GM19463 (cell line): ENCODE data around the gene CEACAM19.
"Not testable (repeated sequence)": the region's sequence is repeated elsewhere in the genome, so short reads cannot be mapped to it uniquely, and the experiment has no call there.

ENCODE experiments used
- ATAC-seq: cut with Tn5 transposase; IDR thresholded peaks from one replicate; pipeline ENCODE4 v1.9.1; 2021; ENCODE audit warnings: mild to moderate bottlenecking, moderate library complexity; ENCODE audit not compliant: unreplicated experiment

Gene CEACAM19

GRCh38 chr19:44670027-44670426, 1.3 kb upstream of the CEACAM19 start:
- ATAC-seq: not testable (repeated sequence)

- ATAC-seq: no peak
Measured at GRCh38 chr19:44672226-44672625, 944 bp downstream of the CEACAM19 start.

DNA sequence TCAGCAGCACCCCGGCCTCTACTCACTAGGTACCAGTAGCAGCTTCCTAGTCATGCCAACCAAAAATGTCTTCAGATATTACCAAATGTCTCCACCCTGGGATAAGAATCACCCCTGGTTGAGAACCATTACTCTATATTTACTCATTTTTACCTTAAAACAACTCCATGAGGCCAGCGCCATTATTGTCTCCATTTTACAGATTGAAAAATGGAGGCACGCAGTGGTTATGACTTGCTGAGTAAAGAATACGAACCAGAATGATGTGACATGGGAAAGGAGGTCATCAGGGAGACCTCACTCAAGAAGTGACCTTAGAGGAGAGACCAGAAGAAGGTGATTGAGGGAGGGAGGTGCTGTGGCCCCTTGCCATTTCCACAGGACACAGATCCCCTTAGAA, 2.2 kb downstream of the CEACAM19 start:
- ATAC-seq: no peak

GRCh38 chr19:44675521-44675920, 4.2 kb downstream of the CEACAM19 start:
- no peak for ATAC-seq

DNA sequence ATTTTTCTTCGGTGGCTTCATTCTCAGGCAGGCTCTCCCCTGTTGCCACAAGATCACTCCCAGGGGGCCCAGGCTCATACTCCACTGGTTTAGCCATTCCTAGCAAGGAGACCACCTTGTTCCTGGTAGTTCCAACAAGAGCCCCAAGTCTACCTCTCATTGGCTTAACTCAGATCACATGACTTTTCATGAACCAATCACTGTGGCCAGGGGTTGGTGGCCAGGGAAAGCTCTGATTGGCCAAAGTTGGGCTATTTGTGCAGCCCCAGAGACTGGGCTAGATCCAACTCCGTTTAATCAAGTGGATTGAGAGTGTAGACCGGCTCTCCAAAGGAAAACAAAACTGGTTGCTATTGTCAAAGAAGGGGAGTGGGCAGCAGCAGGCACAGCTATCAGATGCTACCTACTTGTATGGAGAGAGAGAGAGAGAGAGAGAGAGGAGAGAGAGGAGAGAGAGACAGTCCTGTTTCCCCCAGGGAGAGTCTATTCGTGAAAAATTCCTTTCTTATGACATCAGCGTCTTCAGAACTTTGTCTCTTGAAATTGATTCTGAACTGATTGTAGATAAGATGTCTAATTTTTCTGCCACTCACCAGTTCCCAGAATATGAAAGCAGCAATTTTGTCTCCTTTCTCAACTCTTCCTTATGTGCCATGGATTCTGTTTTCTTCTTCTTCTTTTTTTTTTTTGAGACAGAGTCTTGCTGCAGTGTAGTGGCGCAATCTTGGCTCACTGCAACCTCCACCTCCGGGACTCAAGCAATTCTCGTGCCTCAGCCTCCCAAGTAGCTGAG, 5.9 kb downstream of the CEACAM19 start:
- no peak for ATAC-seq

DNA sequence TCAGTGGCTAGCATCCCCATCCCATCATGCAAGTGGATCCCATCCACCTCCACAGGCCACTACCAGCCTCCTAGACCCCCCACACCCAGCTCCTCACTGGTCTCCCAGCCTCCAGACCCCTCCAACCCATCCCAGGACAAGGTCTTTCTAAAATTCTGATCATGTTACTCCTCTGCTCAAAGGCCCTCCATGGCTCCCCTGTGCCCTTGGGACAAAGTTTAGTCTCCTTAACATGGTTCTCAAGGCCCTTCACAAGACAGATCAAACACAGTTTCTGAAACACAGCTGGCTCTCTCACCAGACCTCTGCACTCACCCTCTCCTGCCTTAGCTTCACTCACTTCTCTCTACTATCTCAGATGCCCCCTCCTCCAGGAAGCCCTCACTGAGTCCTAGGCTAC, 9.3 kb downstream of the CEACAM19 start:
- ATAC-seq: no peak

DNA sequence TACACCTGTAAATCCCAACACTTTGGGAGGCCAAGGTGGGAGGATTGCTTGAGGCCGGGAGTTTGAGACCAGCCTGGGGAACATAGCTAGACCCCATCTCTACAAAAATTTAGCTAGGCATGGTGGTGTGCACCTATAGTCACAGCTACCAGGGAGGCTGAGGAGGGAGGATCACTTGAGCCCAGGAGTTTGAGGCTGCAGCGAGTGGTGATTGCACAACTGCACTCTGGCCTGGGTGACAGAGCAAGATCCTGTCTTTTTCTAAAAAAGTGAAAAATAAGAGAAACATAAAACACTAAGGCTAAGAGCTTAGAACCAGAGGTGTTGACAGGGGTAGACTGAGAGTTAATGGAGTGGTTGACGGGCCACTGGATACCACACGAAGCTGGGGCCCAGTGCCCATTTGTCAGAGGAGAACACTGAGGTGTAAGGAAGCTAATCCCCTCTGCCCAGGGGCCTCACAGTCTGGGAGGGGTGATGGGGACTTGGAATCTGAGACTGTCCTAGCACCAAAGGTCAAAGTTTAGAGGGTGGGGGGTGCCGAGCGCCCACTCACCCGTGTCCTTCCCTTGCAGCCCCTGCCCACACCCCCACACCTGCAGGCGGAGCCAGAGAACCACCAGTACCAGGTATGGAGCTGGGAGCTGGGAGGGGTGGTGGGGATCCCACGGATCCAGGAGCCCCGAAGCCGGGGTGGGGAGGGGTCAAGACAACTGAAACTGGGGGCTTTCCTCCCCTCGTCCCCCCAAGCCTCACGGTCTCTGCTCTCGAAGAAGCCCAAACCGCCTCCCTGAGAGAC, 10.9 kb downstream of the CEACAM19 start:
- no peak for ATAC-seq

DNA sequence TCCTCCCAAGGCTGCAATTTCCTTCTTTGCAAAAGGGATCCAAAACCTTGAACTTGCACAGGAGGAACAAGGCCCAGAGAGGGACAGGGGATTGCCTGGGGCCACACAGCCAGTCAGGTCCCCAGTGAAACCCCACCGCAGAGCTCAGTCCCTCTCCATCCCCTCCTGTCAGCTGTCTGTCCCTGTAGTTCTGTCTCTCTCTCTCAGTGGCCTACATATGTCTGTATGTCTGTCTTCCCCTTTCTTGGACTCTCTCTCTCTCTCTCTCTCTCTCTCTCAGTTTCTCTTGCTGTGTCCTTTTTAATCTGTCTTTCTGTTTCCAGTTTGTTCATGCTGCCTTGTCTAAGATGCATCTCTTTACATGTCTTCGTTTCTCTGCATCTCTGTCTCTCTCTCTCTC, 11.5 kb downstream of the CEACAM19 start:
- no peak for ATAC-seq

DNA sequence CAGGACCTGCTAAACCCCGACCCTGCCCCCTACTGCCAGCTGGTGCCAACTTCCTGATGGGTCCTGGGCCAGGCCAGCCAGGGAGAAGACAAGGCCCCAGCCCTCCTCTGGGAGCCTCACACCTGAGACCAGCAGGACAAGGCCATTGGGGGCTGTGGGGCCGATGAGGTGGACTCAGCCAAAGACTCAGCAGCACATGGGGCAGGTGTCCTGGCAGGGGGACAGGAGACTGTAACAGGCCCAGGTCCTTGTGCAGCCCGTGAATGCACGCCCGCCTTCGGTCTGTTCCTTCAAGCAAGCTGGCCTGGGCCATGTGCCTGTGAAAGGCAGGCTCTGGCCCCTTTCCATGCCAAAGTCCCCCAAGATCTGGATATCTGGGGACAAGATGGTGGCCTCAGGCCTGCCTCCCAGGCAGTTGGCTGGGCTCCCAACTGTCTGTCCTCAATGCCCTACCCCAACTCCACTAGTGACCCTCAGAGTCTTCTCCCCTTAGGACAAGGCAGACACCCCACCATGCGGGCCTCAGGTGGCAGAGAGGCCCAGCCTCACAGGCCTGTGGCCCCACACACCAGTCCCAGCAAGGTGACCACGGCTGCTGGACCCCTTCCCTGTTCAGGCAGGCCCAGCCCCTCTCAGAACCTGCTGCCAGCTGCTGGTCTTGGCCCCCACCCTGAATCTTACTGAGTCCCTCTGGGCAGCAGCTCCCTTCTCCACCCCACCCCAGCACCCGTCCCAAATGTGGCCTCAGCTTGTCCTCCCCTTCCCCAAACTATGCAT, 12.3 kb downstream of the CEACAM19 start:
- no peak for ATAC-seq

DNA sequence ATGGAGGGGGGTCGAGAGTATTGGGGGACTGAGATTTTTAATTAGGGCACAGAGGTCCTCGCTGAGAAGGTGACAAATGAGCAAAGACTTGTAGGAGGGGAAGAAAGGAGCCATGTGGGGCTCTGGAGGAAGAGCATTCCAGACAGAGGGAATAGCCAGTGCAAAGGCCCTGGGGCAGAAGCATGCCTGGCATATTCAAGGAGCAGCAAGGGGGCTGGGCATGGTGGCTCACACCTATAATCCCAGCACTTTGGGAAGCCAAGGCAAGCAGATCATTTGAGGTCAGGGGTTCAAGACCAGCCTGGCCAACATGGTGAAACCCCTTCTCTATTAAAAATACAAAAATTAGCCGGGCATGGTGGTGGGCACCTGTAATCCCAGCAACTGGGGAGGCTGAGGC, 13.1 kb downstream of the CEACAM19 start:
- not testable (repeated sequence) for ATAC-seq

- ATAC-seq: no peak
Measured at GRCh38 chr19:44684892-44685863, 13.9 kb downstream of the CEACAM19 start.

DNA sequence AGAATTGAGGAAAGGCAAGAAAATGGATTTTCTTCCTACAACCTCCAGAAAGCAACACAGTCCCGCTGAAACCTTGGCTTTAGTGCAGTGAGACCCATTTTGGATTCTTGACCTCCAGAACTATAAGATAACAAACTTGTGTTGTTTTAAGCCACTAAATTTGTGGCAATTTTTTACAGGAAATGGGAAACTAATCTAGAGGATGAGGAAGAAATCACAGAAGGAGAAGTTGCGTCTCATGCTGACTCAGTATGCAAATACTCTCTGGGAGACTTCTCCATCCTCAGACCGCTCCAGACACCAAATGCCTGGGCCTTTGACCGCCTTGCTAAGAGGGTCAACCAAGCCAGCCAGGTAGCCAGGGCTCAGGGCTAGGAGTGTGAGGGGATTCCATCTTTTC, 14.6 kb downstream of the CEACAM19 start:
- ATAC-seq: no peak

DNA sequence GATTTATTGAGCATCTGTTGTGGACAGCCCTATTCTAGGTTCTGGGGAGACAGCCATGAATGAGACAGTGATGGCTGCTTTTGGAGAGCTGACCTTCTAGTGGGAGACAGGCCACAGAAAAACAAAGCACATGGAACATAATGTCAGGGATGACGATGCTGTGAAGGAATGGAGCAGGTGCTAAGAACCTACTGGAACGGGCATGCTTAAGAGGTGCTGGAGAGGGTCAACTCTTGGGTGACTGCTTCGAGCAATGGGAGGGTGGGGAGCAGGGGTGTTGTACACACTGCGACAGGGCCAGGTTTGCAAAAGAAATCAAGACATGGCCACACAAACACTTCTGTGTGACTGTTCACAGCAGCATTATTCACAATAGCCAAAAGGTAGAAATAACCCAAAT, 15.6 kb downstream of the CEACAM19 start:
- ATAC-seq: no peak

DNA sequence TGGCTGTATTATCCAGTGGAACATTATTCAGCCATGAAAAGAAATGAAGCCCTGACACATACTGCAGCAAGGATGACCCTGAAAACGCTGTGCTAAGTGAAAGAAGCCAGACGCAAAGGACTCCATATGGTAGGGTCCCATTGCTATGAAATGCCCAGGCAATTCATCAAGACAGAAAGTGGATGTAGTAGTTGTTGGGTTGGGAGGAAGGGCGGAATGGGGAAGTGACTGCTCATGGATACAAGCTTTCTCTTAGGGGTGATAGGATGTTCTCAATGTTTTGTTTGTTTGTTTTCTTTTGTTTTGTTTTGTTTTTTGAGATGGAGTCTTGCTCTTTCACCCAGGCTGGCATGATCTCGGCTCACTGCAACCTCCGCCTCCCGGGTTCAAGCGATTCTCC, 16.6 kb downstream of the CEACAM19 start:
- ATAC-seq: no peak

DNA sequence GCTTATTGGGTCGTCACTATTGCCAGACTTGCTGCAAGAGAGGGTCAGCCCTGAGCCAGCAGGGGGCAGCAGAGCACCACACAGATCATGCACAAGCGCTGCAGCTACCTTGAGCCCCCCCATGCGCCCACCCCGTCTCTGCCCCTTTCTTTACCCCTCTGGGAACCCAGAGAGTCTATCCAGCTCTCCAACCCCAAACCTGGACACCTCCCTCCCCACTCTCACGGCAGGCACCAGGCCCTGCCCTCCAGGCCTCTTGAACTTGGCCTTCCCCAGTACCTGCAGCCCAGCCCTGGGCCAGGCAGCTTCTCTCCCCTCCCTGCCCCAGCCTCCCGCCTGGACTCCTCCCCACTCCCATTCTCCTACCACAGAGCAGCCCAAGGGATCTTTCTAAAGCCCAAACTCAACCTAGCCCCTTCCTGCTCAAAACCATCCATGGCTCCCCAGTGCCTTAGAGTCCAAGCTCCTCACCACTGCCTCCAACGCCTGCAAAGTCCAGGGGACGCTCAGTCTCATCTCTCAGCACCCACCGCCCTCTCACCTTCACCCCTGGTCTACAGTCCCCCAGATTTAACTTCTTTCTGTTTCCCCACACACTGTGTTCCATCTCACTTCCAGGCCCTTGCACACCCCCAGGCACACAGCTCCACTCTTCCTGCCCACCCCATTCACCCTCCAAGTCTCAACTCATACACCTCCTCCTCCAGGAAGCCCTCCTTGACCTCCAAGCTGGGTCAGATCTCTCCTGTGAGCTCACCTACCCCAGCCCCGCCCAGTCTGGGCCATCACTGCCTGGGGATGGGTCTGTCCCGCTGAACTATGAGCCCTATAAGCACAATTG, 18.2 kb downstream of the CEACAM19 start:
- ATAC-seq: no peak

GRCh38 chr19:44690131-44690440, 18.8 kb downstream of the CEACAM19 start:
- ATAC-seq: no peak

DNA sequence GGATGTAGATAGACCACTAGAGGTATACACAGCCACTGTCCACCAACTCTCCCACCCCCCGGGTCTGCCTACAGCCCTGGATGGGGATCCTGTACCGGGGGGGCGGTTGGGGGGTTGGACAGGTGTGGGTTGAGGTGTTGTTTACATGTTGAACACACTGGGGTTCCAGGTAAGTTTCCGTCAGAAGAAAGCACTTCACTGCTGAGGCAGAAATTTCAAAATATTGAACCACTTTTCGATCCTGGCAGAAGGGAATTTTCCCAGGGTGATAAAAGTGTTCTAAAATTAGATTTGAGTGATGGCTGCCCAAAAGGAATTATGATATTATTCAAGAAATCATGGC, 21.1 kb downstream of the CEACAM19 start:
- no peak for ATAC-seq

DNA sequence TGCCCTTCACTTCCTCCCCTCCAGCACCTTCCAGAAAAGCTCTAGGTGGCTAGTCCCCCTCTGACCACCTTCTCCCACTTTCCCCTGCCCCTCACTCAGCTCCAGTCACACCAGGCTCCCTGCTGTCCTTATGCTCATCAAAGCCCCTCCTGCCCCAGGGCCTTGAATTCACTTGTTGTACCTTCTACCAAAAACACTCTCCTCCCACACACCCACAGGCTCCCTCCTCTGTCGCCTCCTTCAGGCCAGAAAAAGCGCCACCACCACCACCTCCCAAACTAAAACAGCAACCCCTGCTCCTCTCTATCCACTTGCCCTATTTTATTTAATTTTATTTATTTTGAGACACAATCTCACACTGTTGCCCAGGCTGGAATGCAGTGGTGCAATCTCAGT, 22.9 kb downstream of the CEACAM19 start:
- no peak for ATAC-seq

GRCh38 chr19:44696939-44697669, 25.8 kb downstream of the CEACAM19 start:
- no peak for ATAC-seq
